ENCODE results near the gene MUC5B.

Gene MUC5B

GRCh38 chr11:1234054-1234720, 11.3 kb downstream of the MUC5B start:
- TF ChIP-seq CTCF (IDR thresholded peaks at IDR 0.05; ENCODE audit: borderline replicate concordance, control extremely low read depth, extremely low read depth, insufficient read depth, missing control alignments): no peak
- DNase-seq (ENCODE audit: low spot score): no peak
- in situ Hi-C loops (cut with MboI; ENCODE audit: low sequenced_read_pairs, unreplicated experiment): no loop called here

GRCh38 chr11:1234771-1235305, 12.0 kb downstream of the MUC5B start:
- no peak for DNase-seq (ENCODE audit: low spot score)
- TF ChIP-seq CTCF (IDR thresholded peaks at IDR 0.05; ENCODE audit: borderline replicate concordance, control extremely low read depth, extremely low read depth, insufficient read depth, missing control alignments): no peak
- in situ Hi-C loops (cut with MboI; ENCODE audit: low sequenced_read_pairs, unreplicated experiment): no loop called here

GRCh38 chr11:1235306-1235900, 12.5 kb downstream of the MUC5B start:
- in situ Hi-C loops (cut with MboI; ENCODE audit: low sequenced_read_pairs, unreplicated experiment): no loop called here
- no peak for DNase-seq (ENCODE audit: low spot score)
- TF ChIP-seq CTCF (IDR thresholded peaks at IDR 0.05; ENCODE audit: borderline replicate concordance, control extremely low read depth, extremely low read depth, insufficient read depth, missing control alignments): no peak

- DNase-seq (ENCODE audit: low spot score): no peak
- TF ChIP-seq CTCF (IDR thresholded peaks at IDR 0.05; ENCODE audit: borderline replicate concordance, control extremely low read depth, extremely low read depth, insufficient read depth, missing control alignments): no peak
- in situ Hi-C loops (cut with MboI; ENCODE audit: low sequenced_read_pairs, unreplicated experiment): no loop called here
Observed at GRCh38 chr11:1235901-1236315, 13.0 kb downstream of the MUC5B start.

GRCh38 chr11:1236316-1237127, 13.7 kb downstream of the MUC5B start:
- no peak for TF ChIP-seq CTCF (IDR thresholded peaks at IDR 0.05; ENCODE audit: borderline replicate concordance, control extremely low read depth, extremely low read depth, insufficient read depth, missing control alignments)
- in situ Hi-C loops (cut with MboI; ENCODE audit: low sequenced_read_pairs, unreplicated experiment): no loop called here
- no peak for DNase-seq (ENCODE audit: low spot score)

- in situ Hi-C loops (cut with MboI; ENCODE audit: low sequenced_read_pairs, unreplicated experiment): no loop called here
- no peak for DNase-seq (ENCODE audit: low spot score)
- no peak for TF ChIP-seq CTCF (IDR thresholded peaks at IDR 0.05; ENCODE audit: borderline replicate concordance, control extremely low read depth, extremely low read depth, insufficient read depth, missing control alignments)
Observed at GRCh38 chr11:1237128-1237580, 14.3 kb downstream of the MUC5B start.

All from GM13976 (cell line).